SK-N-SH (cell line): Measurements from ENCODE around the gene LIPN. TPM values are rescaled to one million over a fixed set of nuclear protein-coding genes. Genes with fewer than 3 reads are reported as not detected.

Source experiments
- CTCF ChIA-PET: fragments of 300-600, 350-600 bp; formaldehyde crosslinking; extraction: SDS; loops from one replicate; lab custom pipeline; 2021; lab: Yijun Ruan, JAX
- POLR2A ChIA-PET: fragments of 350-600 bp; sonication (Branson Sonifier 250); formaldehyde crosslinking; extraction: SDS; loops from one replicate; lab custom pipeline; 2020; ENCODE audit warnings: antibody characterized with exemption, inconsistent platforms; lab: Yijun Ruan, JAX
- DNase-seq: peaks from one replicate; pipeline ENCODE4 v3.0.0; 2012
- H2AFZ ChIP-seq: fragments of 200-600 bp; sonication (generic); 2 replicates; pipeline ENCODE4 v1.8.1; 2016; ENCODE audit warnings: antibody characterized with exemption, mild to moderate bottlenecking, low read depth
- H3F3A ChIP-seq: fragments of 200-600 bp; sonication (generic); replicated peaks from 2 replicates; pipeline ENCODE3; 2016; ENCODE audit warnings: antibody characterized with exemption, mild to moderate bottlenecking; ENCODE audit not compliant: insufficient read depth
- H3K27ac ChIP-seq, 2 experiments: fragments of 200-500 bp in 1 of 2; fragments of 200-600 bp in 1 of 2; sonication (Bioruptor generic) in 1 of 2; sonication (generic), shearing (Covaris generic) in 1 of 2; 2 replicates each; pipeline versions ENCODE4 v1.5.1 to v1.6.1; 2014 to 2016; ENCODE audit warnings: low read depth in 2 of 2, inconsistent platforms in 1 of 2, low read length in 1 of 2, mild to moderate bottlenecking in 1 of 2, mixed read lengths in 1 of 2
- H3K27me3 ChIP-seq: fragments of 200-600 bp; sonication (generic), shearing (Covaris generic); 2 replicates; pipeline ENCODE4 v1.6.1; 2016; ENCODE audit warnings: mixed run types; ENCODE audit not compliant: insufficient read depth
- H3K36me3 ChIP-seq, 2 experiments: fragments of 200-500 bp in 1 of 2; fragments of 200-600 bp in 1 of 2; sonication (Bioruptor generic) in 1 of 2; sonication (generic) in 1 of 2; replicated peaks in 1 of 2; 2 replicates each; pipeline versions ENCODE3 to v1.5.1; 2014 to 2016; ENCODE audit warnings: low read length in 1 of 2, mild to moderate bottlenecking in 1 of 2; ENCODE audit not compliant: insufficient read depth in 2 of 2, control insufficient read depth in 1 of 2
- H3K4me1 ChIP-seq, 2 experiments: fragments of 200-500 bp in 1 of 2; fragments of 200-600 bp in 1 of 2; sonication (Bioruptor generic) in 1 of 2; sonication (generic), shearing (Covaris generic) in 1 of 2; 2 replicates each; pipeline versions ENCODE4 v1.5.1 to v1.6.1; 2014 to 2016; ENCODE audit warnings: low read depth in 1 of 2, low read length in 1 of 2, mixed run types in 1 of 2; ENCODE audit not compliant: insufficient read depth in 2 of 2, control insufficient read depth in 1 of 2
- H3K4me2 ChIP-seq: fragments of 200-600 bp; sonication (generic), shearing (Covaris generic); 2 replicates; pipeline ENCODE4 v1.6.1; 2017; ENCODE audit warnings: mixed run types
- H3K4me3 ChIP-seq, 2 experiments: fragments of 200-500 bp in 1 of 2; fragments of 200-600 bp in 1 of 2; sonication (Bioruptor generic) in 1 of 2; sonication (generic), shearing (Covaris generic) in 1 of 2; 2 replicates each; pipeline versions ENCODE4 v1.5.1 to v1.8.1; 2014 to 2016; ENCODE audit warnings: low read depth in 2 of 2, inconsistent platforms in 1 of 2, low read length in 1 of 2, mild to moderate bottlenecking in 1 of 2, mixed read lengths in 1 of 2, moderate library complexity in 1 of 2
- H3K79me2 ChIP-seq: fragments of 200-600 bp; sonication (generic); 2 replicates; pipeline ENCODE4 v1.8.1; 2017; ENCODE audit warnings: mild to moderate bottlenecking; ENCODE audit not compliant: insufficient read depth
- H3K9ac ChIP-seq: fragments of 200-600 bp; sonication (generic); 2 replicates; pipeline ENCODE4 v1.6.1; 2017; ENCODE audit warnings: mixed run types
- H3K9me2 ChIP-seq: fragments of 200-600 bp; sonication (generic); 2 replicates; pipeline ENCODE4 v1.6.1; 2017; ENCODE audit warnings: mixed run types
- H3K9me3 ChIP-seq: fragments of 200-600 bp; sonication (generic); 2 replicates; pipeline ENCODE4 v1.6.1; 2017; ENCODE audit warnings: mixed run types, mild to moderate bottlenecking, moderate library complexity
- H4K20me1 ChIP-seq: fragments of 200-600 bp; sonication (generic); 2 replicates; pipeline ENCODE4 v1.6.1; 2017; ENCODE audit warnings: mild to moderate bottlenecking, mixed run types; ENCODE audit not compliant: insufficient read depth
- EZH2phosphoT487 ChIP-seq: fragments of 200-600 bp; sonication (generic); IDR thresholded peaks from 2 replicates; pipeline ENCODE4 v1.6.1; 2017; ENCODE audit warnings: low read depth, mixed run types, mild to moderate bottlenecking, antibody characterized with exemption, moderate library complexity, borderline replicate concordance
- FOXJ3 ChIP-seq: sonication (generic); formaldehyde crosslinking; IDR thresholded peaks from 2 replicates; pipeline ENCODE4 v1.5.1; 2020; ENCODE audit warnings: mild to moderate bottlenecking, missing genetic modification reagents
- GABPA ChIP-seq: IDR thresholded peaks from 2 replicates; pipeline ENCODE4 v1.4.0; 2012; ENCODE audit warnings: low read depth, mild to moderate bottlenecking
- GATA2 ChIP-seq: sonication (generic); formaldehyde crosslinking; IDR thresholded peaks from 2 replicates; pipeline ENCODE4 v1.5.0; 2020; ENCODE audit warnings: mild to moderate bottlenecking, missing genetic modification reagents
- MXI1 ChIP-seq: IDR thresholded peaks from 2 replicates; pipeline ENCODE4 v1.6.1; 2012; ENCODE audit warnings: mild to moderate bottlenecking, low read depth, low read length, improper control_type of control experiment
- NRF1 ChIP-seq: IDR thresholded peaks from 2 replicates; pipeline ENCODE4 v1.6.1; 2012; ENCODE audit warnings: low read depth, mild to moderate bottlenecking, low read length
- POLR2AphosphoS5 ChIP-seq: IDR thresholded peaks from 2 replicates; pipeline ENCODE4 v1.6.1; 2012; ENCODE audit warnings: low read depth, low read length
- TAF1 ChIP-seq: IDR thresholded peaks from 2 replicates; pipeline ENCODE4 v1.6.1; 2012; ENCODE audit warnings: low read depth, mild to moderate bottlenecking, low read length, moderate library complexity, borderline replicate concordance
- TEAD4 ChIP-seq: IDR thresholded peaks from 2 replicates; pipeline ENCODE4 v1.4.0; 2012; ENCODE audit warnings: mild to moderate bottlenecking, borderline replicate concordance; ENCODE audit not compliant: insufficient read depth
- YY1 ChIP-seq: IDR thresholded peaks from 2 replicates; pipeline ENCODE4 v1.4.0; 2012; ENCODE audit warnings: low read depth, mild to moderate bottlenecking
- WGBS: methylation state at CpG from one replicate; pipeline ENCODE4 v1.1.6; 2017; ENCODE audit warnings: low lambda C conversion rate; 5-methylcytosine and 5-hydroxymethylcytosine counted together
- polyA plus RNA-seq, 3 experiments: library from polyadenylated mRNA; depleted of rRNA; stranded (reverse); fragments of >200 nt; gene quantifications; 2 replicates each; pipeline ENCODE4 v1.2.3, GENCODE V29; 2012
- TF ChIP-seq, protein P1 (sequence below): fragments of 150-350 bp; IDR thresholded peaks from 2 replicates; pipeline ENCODE4 v1.6.1; 2016; ENCODE audit warnings: mild to moderate bottlenecking, low read depth, low read length
- TF ChIP-seq, protein P2 (sequence below): IDR thresholded peaks from 2 replicates; pipeline ENCODE4 v1.4.0; 2012; ENCODE audit warnings: low read depth, borderline replicate concordance
- TF ChIP-seq, protein P3 (sequence below): fragments of 200-600 bp; sonication (generic); IDR thresholded peaks from 2 replicates; pipeline ENCODE4 v1.6.1; 2017; ENCODE audit warnings: antibody characterized with exemption, mild to moderate bottlenecking, moderate library complexity
- TF ChIP-seq, protein P4 (sequence below): fragments of 150-350 bp; IDR thresholded peaks from 2 replicates; pipeline ENCODE4 v1.6.1; 2017; ENCODE audit warnings: antibody characterized with exemption, low read length, low read depth, borderline replicate concordance
- TF ChIP-seq, protein P5 (sequence below): IDR thresholded peaks from 2 replicates; pipeline ENCODE4 v1.4.0; 2012; ENCODE audit warnings: low read depth

Gene LIPN
- polyA plus RNA-seq, 1 of the 3 experiments (the other 2 are of a cell fraction), result not detected

DNA sequence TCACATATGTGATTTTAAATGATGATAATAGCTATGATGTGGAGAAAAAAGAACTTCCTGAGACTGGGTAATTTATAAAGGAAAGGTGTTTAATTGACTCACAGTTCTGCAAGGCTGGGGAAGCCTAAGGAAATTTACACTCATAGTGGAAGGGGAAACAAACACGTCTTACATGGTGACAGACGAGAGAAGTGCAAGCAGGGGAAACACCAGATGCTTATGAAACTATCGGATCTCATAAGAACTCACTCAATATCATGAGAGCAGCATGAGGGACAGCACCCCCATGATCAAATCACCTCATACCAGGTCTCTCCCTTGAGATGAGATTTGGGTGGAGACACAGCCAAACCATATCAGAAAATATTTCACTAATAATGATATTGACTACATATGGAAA is 4.1 kb upstream of the LIPN start:
- H4K20me1 ChIP-seq, result no peaks in the 10 kb centered on the region
- H3K27ac ChIP-seq, result no peak overlapping the region
- H3K9me3 ChIP-seq, result no peaks in the 10 kb centered on the region
- CTCF ChIA-PET, result interaction anchor here (1.1 to 1.2 kb wide), 2 partner anchors 13 to 68 kb away, joined by 4 to 6 read pairs; no protein-coding TSS in a partner anchor
- no peak overlapping the region for H3K9ac ChIP-seq
- H3K79me2 ChIP-seq, result no peaks in the 10 kb centered on the region
- no peak overlapping the region for H3K4me3 ChIP-seq
- H3K4me2 ChIP-seq, result no peak overlapping the region
- H3K9me2 ChIP-seq, result no peaks in the 10 kb centered on the region
- TF ChIP-seq, protein P1, sequence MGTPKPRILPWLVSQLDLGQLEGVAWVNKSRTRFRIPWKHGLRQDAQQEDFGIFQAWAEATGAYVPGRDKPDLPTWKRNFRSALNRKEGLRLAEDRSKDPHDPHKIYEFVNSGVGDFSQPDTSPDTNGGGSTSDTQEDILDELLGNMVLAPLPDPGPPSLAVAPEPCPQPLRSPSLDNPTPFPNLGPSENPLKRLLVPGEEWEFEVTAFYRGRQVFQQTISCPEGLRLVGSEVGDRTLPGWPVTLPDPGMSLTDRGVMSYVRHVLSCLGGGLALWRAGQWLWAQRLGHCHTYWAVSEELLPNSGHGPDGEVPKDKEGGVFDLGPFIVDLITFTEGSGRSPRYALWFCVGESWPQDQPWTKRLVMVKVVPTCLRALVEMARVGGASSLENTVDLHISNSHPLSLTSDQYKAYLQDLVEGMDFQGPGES, result no peak
- TF ChIP-seq TEAD4, result no peak
- no peak for TF ChIP-seq EZH2phosphoT487
- TF ChIP-seq, protein P2, sequence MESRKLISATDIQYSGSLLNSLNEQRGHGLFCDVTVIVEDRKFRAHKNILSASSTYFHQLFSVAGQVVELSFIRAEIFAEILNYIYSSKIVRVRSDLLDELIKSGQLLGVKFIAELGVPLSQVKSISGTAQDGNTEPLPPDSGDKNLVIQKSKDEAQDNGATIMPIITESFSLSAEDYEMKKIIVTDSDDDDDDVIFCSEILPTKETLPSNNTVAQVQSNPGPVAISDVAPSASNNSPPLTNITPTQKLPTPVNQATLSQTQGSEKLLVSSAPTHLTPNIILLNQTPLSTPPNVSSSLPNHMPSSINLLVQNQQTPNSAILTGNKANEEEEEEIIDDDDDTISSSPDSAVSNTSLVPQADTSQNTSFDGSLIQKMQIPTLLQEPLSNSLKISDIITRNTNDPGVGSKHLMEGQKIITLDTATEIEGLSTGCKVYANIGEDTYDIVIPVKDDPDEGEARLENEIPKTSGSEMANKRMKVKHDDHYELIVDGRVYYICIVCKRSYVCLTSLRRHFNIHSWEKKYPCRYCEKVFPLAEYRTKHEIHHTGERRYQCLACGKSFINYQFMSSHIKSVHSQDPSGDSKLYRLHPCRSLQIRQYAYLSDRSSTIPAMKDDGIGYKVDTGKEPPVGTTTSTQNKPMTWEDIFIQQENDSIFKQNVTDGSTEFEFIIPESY, result no peak
- no peak for TF ChIP-seq TAF1
- TF ChIP-seq POLR2AphosphoS5, result no peak
- TF ChIP-seq GATA2 (CRISPR knock-in tag), result no peak
- TF ChIP-seq, protein P3, sequence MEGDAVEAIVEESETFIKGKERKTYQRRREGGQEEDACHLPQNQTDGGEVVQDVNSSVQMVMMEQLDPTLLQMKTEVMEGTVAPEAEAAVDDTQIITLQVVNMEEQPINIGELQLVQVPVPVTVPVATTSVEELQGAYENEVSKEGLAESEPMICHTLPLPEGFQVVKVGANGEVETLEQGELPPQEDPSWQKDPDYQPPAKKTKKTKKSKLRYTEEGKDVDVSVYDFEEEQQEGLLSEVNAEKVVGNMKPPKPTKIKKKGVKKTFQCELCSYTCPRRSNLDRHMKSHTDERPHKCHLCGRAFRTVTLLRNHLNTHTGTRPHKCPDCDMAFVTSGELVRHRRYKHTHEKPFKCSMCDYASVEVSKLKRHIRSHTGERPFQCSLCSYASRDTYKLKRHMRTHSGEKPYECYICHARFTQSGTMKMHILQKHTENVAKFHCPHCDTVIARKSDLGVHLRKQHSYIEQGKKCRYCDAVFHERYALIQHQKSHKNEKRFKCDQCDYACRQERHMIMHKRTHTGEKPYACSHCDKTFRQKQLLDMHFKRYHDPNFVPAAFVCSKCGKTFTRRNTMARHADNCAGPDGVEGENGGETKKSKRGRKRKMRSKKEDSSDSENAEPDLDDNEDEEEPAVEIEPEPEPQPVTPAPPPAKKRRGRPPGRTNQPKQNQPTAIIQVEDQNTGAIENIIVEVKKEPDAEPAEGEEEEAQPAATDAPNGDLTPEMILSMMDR, result no peak
- no peak for TF ChIP-seq NRF1
- TF ChIP-seq FOXJ3, result no peak
- TF ChIP-seq YY1, result no peak
- TF ChIP-seq MXI1, result no peak
- H2AFZ ChIP-seq, result no peak overlapping the region
- POLR2A ChIA-PET, result no interaction called here
- no peak for DNase-seq
- H3K27me3 ChIP-seq, result no peaks in the 10 kb centered on the region
- peaks cover 0 to 7% of the 10 kb centered on the region in 2 experiments; a peak in 2 of 4 replicates for H3K4me1 ChIP-seq
- WGBS, result 80% methylated on average over 3 of the region's 3 CpGs
- H3K36me3 ChIP-seq, result no peaks in the 10 kb centered on the region
- H3F3A ChIP-seq, result peaks cover 13% of the 10 kb centered on the region

DNA sequence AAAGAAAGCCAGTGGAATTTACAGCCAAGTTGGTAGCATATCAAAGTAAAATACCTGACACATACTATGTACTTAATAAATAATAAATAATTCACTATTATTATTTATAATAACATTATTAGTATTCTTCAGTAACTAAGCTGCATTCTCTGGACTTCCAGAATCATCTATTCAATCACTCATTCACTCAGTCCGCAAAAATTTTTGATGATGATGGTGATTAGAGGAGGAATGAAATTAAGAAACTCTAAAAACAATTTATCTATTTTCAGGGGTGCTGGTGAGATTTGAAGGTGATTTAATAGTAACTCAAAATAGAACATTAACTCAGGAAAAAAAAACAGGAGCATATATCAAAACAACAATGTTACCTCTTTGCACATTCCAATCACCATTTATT is 3.2 kb upstream of the LIPN start:
- WGBS, result 44% methylated on average over 1 of the region's 1 CpG
- POLR2A ChIA-PET, result no interaction called here

More for the DNA sequence above, 3.2 kb upstream of the LIPN start:
- Histone ChIP-seq H3K27me3 (no peaks in the 10 kb centered on the region), H4K20me1 (no peaks in the 10 kb centered on the region), H3K4me1 (peaks cover 0 to 7% of the 10 kb centered on the region in 2 experiments; a peak in 2 of 4 replicates), H2AFZ (no peak overlapping the region), H3F3A (peaks cover 13% of the 10 kb centered on the region), H3K4me3 (no peak overlapping the region), H3K9me2 (no peaks in the 10 kb centered on the region), H3K9me3 (no peaks in the 10 kb centered on the region), H3K27ac (no peak overlapping the region), H3K36me3 (no peaks in the 10 kb centered on the region), H3K4me2 (no peak overlapping the region)
- CTCF ChIA-PET, result no interaction called here
- TF ChIP-seq, protein P4, sequence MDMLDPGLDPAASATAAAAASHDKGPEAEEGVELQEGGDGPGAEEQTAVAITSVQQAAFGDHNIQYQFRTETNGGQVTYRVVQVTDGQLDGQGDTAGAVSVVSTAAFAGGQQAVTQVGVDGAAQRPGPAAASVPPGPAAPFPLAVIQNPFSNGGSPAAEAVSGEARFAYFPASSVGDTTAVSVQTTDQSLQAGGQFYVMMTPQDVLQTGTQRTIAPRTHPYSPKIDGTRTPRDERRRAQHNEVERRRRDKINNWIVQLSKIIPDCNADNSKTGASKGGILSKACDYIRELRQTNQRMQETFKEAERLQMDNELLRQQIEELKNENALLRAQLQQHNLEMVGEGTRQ, result no peak
- TF ChIP-seq, protein P5, sequence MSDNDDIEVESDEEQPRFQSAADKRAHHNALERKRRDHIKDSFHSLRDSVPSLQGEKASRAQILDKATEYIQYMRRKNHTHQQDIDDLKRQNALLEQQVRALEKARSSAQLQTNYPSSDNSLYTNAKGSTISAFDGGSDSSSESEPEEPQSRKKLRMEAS, result no peak
- TF ChIP-seq GABPA, result no peak
- TF ChIP-seq, all 33 proteins: peak for 0
- no peak overlapping the region for H3K9ac ChIP-seq
- H3K79me2 ChIP-seq, result no peaks in the 10 kb centered on the region
- DNase-seq, result no peak
